ENCODE results near the gene LHFPL3.
"Not testable (repeated sequence)": the region's sequence is repeated elsewhere in the genome, so short reads cannot be mapped to it uniquely, and the experiment has no call there.

Gene LHFPL3

GRCh38 chr7:104486931-104487330 lies 158.5 kb downstream of the LHFPL3 start:
- no peak for DNase-seq

GRCh38 chr7:104487642-104488041 lies 159.2 kb downstream of the LHFPL3 start:
- DNase-seq: no peak

GRCh38 chr7:104497379-104497967 lies 169.1 kb downstream of the LHFPL3 start:
- DNase-seq: no peak

GRCh38 chr7:104499975-104500374 lies 171.6 kb downstream of the LHFPL3 start:
- no peak for DNase-seq

GRCh38 chr7:104509874-104510273 lies 181.5 kb downstream of the LHFPL3 start:
- DNase-seq: no peak

GRCh38 chr7:104524853-104525252 lies 196.4 kb downstream of the LHFPL3 start:
- no peak for DNase-seq

- DNase-seq: no peak
Measured at GRCh38 chr7:104528142-104528541, 199.7 kb downstream of the LHFPL3 start.

GRCh38 chr7:104529567-104529966 lies 201.2 kb downstream of the LHFPL3 start:
- no peak for DNase-seq

- no peak for DNase-seq
Measured at GRCh38 chr7:104530251-104530650, 201.8 kb downstream of the LHFPL3 start.

GRCh38 chr7:104534149-104534548 lies 205.7 kb downstream of the LHFPL3 start:
- DNase-seq: no peak

GRCh38 chr7:104535841-104536240 lies 207.4 kb downstream of the LHFPL3 start:
- no peak for DNase-seq

- DNase-seq: no peak
Measured at GRCh38 chr7:104536956-104537355, 208.6 kb downstream of the LHFPL3 start.

- DNase-seq: no peak
Measured at GRCh38 chr7:104538152-104538551, 209.7 kb downstream of the LHFPL3 start.

- DNase-seq: no peak
Measured at GRCh38 chr7:104541897-104542296, 213.5 kb downstream of the LHFPL3 start.

- no peak for DNase-seq
Measured at GRCh38 chr7:104548861-104549260, 220.5 kb downstream of the LHFPL3 start.

- DNase-seq: no peak
Measured at GRCh38 chr7:104550362-104550761, 222.0 kb downstream of the LHFPL3 start.

GRCh38 chr7:104551226-104551625 lies 222.8 kb downstream of the LHFPL3 start:
- DNase-seq: no peak

- DNase-seq: no peak
Measured at GRCh38 chr7:104552102-104552501, 223.7 kb downstream of the LHFPL3 start.

- no peak for DNase-seq
Measured at GRCh38 chr7:104553074-104553473, 224.7 kb downstream of the LHFPL3 start.

GRCh38 chr7:104563350-104563901 lies 235.0 kb downstream of the LHFPL3 start:
- not testable (repeated sequence) for DNase-seq

GRCh38 chr7:104569751-104570150 lies 241.3 kb downstream of the LHFPL3 start:
- DNase-seq: no peak

- DNase-seq: no peak
Measured at GRCh38 chr7:104572554-104572953, 244.2 kb downstream of the LHFPL3 start.

- DNase-seq: no peak
Measured at GRCh38 chr7:104584620-104585019, 256.2 kb downstream of the LHFPL3 start.

GRCh38 chr7:104595591-104595990 lies 267.2 kb downstream of the LHFPL3 start:
- DNase-seq: not testable (repeated sequence)

- no peak for DNase-seq
Measured at GRCh38 chr7:104603957-104604356, 275.6 kb downstream of the LHFPL3 start.
